Smooth muscle cell (in vitro differentiated cells): ENCODE results near the gene STARD7. TPM values are rescaled to one million over a fixed set of nuclear protein-coding genes. Genes with fewer than 3 reads are reported as not detected.
"Not testable (repeated sequence)": the region's sequence is repeated elsewhere in the genome, so short reads cannot be mapped to it uniquely, and the experiment has no call there.

Experiments
- DNase-seq: peaks from one replicate; lab custom pipeline; 2025; ENCODE audit not compliant: unreplicated experiment; lab: John Stamatoyannopoulos, UW
- H2AFZ ChIP-seq: fragments of 200-600 bp; sonication (generic); 2 replicates; pipeline ENCODE4 v1.6.0; 2016; ENCODE audit warnings: antibody characterized with exemption, low read depth, mild to moderate bottlenecking
- H3F3A ChIP-seq: fragments of 200-600 bp; sonication (generic); 2 replicates; pipeline ENCODE4 v1.6.0; 2017; ENCODE audit warnings: antibody characterized with exemption, low read depth
- H3K27ac ChIP-seq: fragments of 200-600 bp; sonication (generic); 2 replicates; pipeline ENCODE4 v1.5.1; 2016; ENCODE audit warnings: low read depth, mild to moderate bottlenecking
- H3K27me3 ChIP-seq: fragments of 200-600 bp; sonication (generic); 2 replicates; pipeline ENCODE4 v1.6.1; 2016; ENCODE audit warnings: low read depth, mild to moderate bottlenecking
- H3K36me3 ChIP-seq: fragments of 200-600 bp; sonication (generic); 2 replicates; pipeline ENCODE4 v1.5.1; 2016; ENCODE audit warnings: low read depth
- H3K4me1 ChIP-seq: fragments of 200-600 bp; sonication (generic); 2 replicates; pipeline ENCODE4 v1.5.1; 2016; ENCODE audit warnings: low read depth
- H3K4me2 ChIP-seq: fragments of 200-600 bp; sonication (generic); 2 replicates; pipeline ENCODE4 v1.6.0; 2016; ENCODE audit warnings: mild to moderate bottlenecking
- H3K4me3 ChIP-seq: fragments of 200-600 bp; sonication (generic); 2 replicates; pipeline ENCODE4 v1.5.1; 2016; ENCODE audit warnings: mild to moderate bottlenecking
- H3K79me2 ChIP-seq: fragments of 200-600 bp; sonication (generic); 2 replicates; pipeline ENCODE4 v1.6.0; 2016; ENCODE audit warnings: low read depth, mild to moderate bottlenecking
- H3K9ac ChIP-seq: fragments of 200-600 bp; sonication (generic); 2 replicates; pipeline ENCODE4 v1.6.0; 2016; ENCODE audit warnings: low read depth
- H3K9me3 ChIP-seq: fragments of 200-600 bp; sonication (generic); replicated peaks from 2 replicates; pipeline ENCODE4 v1.5.1; 2016; ENCODE audit warnings: low read depth
- H4K20me1 ChIP-seq: fragments of 200-600 bp; sonication (generic); 2 replicates; pipeline ENCODE4 v1.6.0; 2016; ENCODE audit warnings: low read depth
- WGBS: methylation state at CpG from one replicate; pipeline ENCODE4 v1.1.7; 2016; ENCODE audit warnings: low lambda C conversion rate; 5-methylcytosine and 5-hydroxymethylcytosine counted together
- polyA plus RNA-seq: library from polyadenylated mRNA; unstranded; fragments of >200 nt; fragmentation: Nextera tagmentation; extraction: Ambion mirVana; gene quantifications from 2 replicates; pipeline ENCODE4 v1.2.1, GENCODE V29; 2016
- total RNA-seq: library from RNA; depleted of rRNA; stranded (reverse); fragments of >200 nt; gene quantifications from 2 replicates; pipeline ENCODE4 v1.2.3, GENCODE V29; 2014
- TF ChIP-seq, protein P1 (sequence below): fragments of 200-600 bp; sonication (generic); IDR thresholded peaks from 2 replicates; pipeline ENCODE4 v1.5.1; 2017; ENCODE audit warnings: borderline replicate concordance, mild to moderate bottlenecking, antibody characterized with exemption; ENCODE audit not compliant: insufficient read depth, poor library complexity, severe bottlenecking

The STARD7 gene
- total and polyA plus RNA-seq, 2 experiments from 2014 or later: 62.3 to 64.4 TPM

DNA sequence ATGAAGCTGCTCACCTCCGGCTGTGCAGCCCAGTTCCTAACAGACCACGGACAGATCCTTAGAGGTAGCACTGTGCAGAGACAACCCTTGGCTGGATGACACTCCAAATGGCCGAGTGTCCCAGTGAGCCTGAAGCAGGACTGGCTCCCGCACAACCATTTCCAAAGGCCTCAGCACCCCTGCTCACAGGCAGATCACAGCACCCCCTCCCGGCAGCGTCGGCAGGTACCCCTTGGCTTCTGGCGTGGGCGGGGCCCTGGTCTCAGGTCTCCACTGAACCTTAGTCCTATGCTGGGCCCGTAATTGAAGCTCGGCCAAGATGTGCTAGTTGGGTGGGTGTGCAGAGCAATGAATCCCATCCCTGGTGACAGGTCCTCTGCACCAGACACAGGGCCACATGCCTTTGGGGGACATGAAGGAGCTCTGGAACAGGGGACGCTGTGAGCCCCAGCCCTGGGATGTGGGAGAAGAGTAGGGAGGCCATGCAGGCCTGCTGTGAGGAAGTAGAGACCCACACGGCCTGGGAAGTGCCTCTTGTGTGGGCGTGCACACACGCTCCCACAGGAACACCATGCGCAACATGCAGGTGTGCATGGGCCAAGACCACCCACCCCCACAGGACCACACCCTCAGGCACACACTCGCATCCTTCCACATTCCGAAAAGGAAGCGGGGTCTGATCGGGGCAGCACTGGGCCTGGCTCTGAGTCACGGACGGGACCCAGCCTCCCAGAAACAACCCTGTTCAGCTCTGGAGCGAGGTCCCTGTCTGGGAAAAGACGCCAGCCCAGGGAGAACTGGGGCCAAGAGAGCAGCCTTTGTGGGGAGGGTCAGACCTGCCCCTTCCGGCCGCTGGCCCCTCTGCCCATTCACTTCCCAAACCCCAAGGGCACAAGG, 66.2 kb downstream of the STARD7 start:
- Histone ChIP-seq H3K36me3 (no peaks in the 10 kb centered on the region), H3K79me2 (no peaks in the 10 kb centered on the region), H3K9ac (no peak overlapping the region), H3K4me3 (no peak overlapping the region), H2AFZ (no peak overlapping the region), H3K9me3 (no peaks in the 10 kb centered on the region), H3K27ac (no peak overlapping the region), H3F3A (no peaks in the 10 kb centered on the region), H3K4me2 (no peak overlapping the region), H4K20me1 (peaks cover 11% of the 10 kb centered on the region), H3K4me1 (peaks cover 4% of the 10 kb centered on the region), H3K27me3 (no peaks in the 10 kb centered on the region)
- no peak for DNase-seq
- 90% methylated on average over 22 of the region's 26 CpGs for WGBS
- TF ChIP-seq, protein P1, sequence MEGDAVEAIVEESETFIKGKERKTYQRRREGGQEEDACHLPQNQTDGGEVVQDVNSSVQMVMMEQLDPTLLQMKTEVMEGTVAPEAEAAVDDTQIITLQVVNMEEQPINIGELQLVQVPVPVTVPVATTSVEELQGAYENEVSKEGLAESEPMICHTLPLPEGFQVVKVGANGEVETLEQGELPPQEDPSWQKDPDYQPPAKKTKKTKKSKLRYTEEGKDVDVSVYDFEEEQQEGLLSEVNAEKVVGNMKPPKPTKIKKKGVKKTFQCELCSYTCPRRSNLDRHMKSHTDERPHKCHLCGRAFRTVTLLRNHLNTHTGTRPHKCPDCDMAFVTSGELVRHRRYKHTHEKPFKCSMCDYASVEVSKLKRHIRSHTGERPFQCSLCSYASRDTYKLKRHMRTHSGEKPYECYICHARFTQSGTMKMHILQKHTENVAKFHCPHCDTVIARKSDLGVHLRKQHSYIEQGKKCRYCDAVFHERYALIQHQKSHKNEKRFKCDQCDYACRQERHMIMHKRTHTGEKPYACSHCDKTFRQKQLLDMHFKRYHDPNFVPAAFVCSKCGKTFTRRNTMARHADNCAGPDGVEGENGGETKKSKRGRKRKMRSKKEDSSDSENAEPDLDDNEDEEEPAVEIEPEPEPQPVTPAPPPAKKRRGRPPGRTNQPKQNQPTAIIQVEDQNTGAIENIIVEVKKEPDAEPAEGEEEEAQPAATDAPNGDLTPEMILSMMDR: no peak

DNA sequence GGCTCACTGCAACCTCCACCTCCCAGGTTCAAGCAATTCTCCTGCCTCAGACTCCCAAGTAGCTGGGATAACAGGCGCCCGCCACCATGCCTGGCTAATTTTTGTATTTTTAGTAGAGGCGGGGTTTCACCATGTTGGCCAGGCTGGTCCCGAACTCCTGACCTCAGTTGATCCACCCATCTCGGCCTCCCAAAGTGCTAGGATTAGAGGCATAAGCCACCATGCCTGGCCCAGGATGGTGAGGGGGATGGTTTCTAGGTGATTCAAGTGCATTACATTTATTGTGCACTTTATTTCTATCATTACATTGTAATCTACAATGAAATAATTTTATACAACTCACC, 67.0 kb downstream of the STARD7 start:
- H3K79me2 ChIP-seq, H3K4me1 ChIP-seq, H3K4me3 ChIP-seq, H3K27me3 ChIP-seq, H3K36me3 ChIP-seq, H3F3A ChIP-seq, H3K4me2 ChIP-seq, DNase-seq, H3K27ac ChIP-seq, H2AFZ ChIP-seq, H3K9ac ChIP-seq, H3K9me3 ChIP-seq: not testable (repeated sequence)
- WGBS: 92% methylated on average over 5 of the region's 5 CpGs
- peaks cover 11% of the 10 kb centered on the region for H4K20me1 ChIP-seq

DNA sequence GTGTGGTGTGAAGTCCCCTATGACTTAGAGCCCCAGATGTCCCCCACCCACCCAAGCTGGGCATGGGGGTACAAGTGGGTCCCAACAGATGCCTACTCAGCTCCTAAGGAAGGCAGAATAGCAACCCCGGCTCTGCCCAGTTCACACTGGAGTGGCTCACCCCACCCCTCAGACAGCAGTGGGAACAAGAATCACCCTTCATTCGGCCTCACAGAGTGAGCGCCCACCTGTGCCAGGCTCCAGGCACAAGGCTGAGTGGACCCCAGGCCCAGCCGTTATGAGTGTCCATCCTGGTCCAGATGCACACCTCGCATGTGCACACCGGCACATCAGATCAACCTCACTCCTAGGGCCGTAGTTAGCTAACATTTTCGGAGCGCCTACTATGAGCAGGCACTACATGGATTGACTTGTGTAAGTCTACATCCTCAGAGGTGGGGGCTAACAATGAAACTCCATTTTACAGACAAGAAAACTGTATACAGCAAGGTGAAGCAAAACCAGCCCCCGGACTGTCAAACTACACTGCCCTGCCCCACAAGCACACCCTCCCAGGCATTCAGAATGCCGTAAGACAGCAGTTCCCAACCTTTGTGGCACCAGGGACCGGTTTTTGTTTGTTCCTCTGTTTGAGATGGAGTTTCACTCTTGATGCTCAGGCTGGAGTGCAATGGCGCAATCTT, 67.5 kb downstream of the STARD7 start:
- TF ChIP-seq, protein P1: no peak
- no peak for DNase-seq
- Histone ChIP-seq H3K9me3 (no peaks in the 10 kb centered on the region), H3K36me3 (no peaks in the 10 kb centered on the region), H3F3A (no peaks in the 10 kb centered on the region), H3K4me1 (peaks cover 4% of the 10 kb centered on the region), H2AFZ (no peak overlapping the region), H3K79me2 (no peaks in the 10 kb centered on the region), H3K27me3 (peaks cover 1% of the 10 kb centered on the region), H3K4me2 (no peak overlapping the region), H3K4me3 (no peak overlapping the region), H3K27ac (no peak overlapping the region), H3K9ac (no peak overlapping the region), H4K20me1 (peaks cover 11% of the 10 kb centered on the region)
- 93% methylated on average over 13 of the region's 13 CpGs for WGBS

DNA sequence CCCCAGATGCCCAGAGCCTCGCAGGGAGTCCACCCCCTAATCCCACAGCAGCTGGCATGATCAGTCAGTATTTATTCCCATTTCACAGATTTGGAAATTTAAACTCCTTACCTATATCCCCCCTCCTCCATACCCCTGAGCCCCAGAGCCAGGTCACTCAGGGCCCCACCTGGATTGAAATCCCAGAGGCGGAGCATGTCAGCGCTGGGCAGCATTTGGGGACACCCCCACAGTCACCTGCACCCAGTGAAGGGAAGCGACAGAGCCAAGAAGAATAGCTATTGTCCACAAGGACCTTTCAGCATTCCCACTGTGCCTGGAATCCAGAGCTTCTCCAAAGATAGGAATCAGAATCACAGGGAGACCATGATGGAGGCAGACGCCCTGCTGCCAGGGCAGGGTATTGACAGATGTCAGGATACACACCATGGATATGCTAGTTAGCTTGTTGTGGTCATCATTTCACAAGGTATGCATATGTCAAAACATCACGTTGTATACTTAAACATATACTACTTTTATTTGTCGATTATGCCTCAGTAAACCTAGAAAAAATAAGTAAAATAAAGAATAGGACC, 69.4 kb downstream of the STARD7 start:
- no peaks in the 10 kb centered on the region for H3K36me3 ChIP-seq
- no peak overlapping the region for H3K4me3 ChIP-seq
- H3K27ac ChIP-seq: no peak overlapping the region
- H3K27me3 ChIP-seq: peaks cover 11% of the 10 kb centered on the region
- peaks cover 11% of the 10 kb centered on the region for H4K20me1 ChIP-seq
- no peak overlapping the region for H3K4me2 ChIP-seq
- no peak for DNase-seq
- TF ChIP-seq, protein P1: no peak
- H3K9ac ChIP-seq: no peak overlapping the region
- H2AFZ ChIP-seq: no peak overlapping the region
- 68% methylated on average over 7 of the region's 7 CpGs for WGBS
- no peaks in the 10 kb centered on the region for H3K4me1 ChIP-seq
- no peaks in the 10 kb centered on the region for H3F3A ChIP-seq
- H3K9me3 ChIP-seq: no peaks in the 10 kb centered on the region
- H3K79me2 ChIP-seq: no peaks in the 10 kb centered on the region
